Measurements from ENCODE around the gene ZCCHC9. TPM values are rescaled to one million over a fixed set of nuclear protein-coding genes. Genes with fewer than 3 reads are reported as not detected.

ZCCHC9 gene
- polyA plus RNA-seq, 1 donor (not counting 4 experiments of a cell fraction or from before 2014, with no cell fraction given): 24.1 TPM

DNA sequence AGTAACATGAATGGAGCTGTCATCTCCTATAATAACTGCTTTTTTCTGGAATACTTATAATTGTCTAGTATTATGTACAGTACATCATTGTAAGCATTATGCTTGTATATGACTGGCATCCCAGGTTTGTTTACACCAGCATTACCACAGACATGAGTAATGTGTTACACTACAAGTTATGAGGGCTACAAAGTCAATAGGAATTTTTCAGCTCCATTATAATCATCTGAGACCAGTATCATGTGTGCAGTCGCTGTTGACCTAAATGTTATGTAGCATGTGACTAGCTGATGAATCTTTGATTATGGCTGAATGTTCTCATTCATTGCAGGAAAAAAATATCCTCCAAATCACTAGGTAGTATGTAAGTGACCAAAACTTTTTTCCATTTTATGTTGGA is 2.2 kb downstream of the ZCCHC9 start:
- Histone ChIP-seq H3K9ac (ENCODE audit: control insufficient read depth, extremely low read depth, insufficient read depth, low read length) (no peak overlapping the region), H3K9me1 (ENCODE audit: control insufficient read depth, extremely low read depth, insufficient read depth, low read length) (no peaks in the 10 kb centered on the region), H3K9me3 (ENCODE audit: control insufficient read depth, low read depth, low read length) (no peaks in the 10 kb centered on the region), H3K27me3 (ENCODE audit: control insufficient read depth, extremely low read depth, insufficient read depth, low read length) (no peaks in the 10 kb centered on the region), H3K4me2 (ENCODE audit: control insufficient read depth, extremely low read depth, insufficient read depth, low read depth, low read length) (peak overlapping the region; percentile 19), H3K27ac (ENCODE audit: control insufficient read depth, insufficient read depth, low read length) (peak overlapping the region; percentile 49), H4K20me1 (ENCODE audit: control insufficient read depth, extremely low read depth, insufficient read depth, low read length) (no peaks in the 10 kb centered on the region), H3K79me2 (ENCODE audit: control insufficient read depth, insufficient read depth, low read length) (peaks cover 41% of the 10 kb centered on the region), H2AFZ (ENCODE audit: control insufficient read depth, low read length) (no peak overlapping the region), H3K36me3 (ENCODE audit: control insufficient read depth in 2 of 2, extremely low read depth in 1 of 2, insufficient read depth in 2 of 2, low read length in 2 of 2) (peaks cover 2 to 7% of the 10 kb centered on the region in 2 experiments), H3K4me3 (ENCODE audit: control insufficient read depth in 2 of 3, extremely low read depth in 1 of 3, insufficient read depth in 2 of 3, low read depth in 1 of 3, low read length in 3 of 3) (no peak overlapping the region), H3K4me1 (ENCODE audit: control insufficient read depth, extremely low read depth, insufficient read depth, low read length) (peaks cover 25% of the 10 kb centered on the region)
- TF ChIP-seq EZH2 (IDR thresholded peaks at IDR 0.05; ENCODE audit: low read length): no peak
- TF ChIP-seq, protein P1, sequence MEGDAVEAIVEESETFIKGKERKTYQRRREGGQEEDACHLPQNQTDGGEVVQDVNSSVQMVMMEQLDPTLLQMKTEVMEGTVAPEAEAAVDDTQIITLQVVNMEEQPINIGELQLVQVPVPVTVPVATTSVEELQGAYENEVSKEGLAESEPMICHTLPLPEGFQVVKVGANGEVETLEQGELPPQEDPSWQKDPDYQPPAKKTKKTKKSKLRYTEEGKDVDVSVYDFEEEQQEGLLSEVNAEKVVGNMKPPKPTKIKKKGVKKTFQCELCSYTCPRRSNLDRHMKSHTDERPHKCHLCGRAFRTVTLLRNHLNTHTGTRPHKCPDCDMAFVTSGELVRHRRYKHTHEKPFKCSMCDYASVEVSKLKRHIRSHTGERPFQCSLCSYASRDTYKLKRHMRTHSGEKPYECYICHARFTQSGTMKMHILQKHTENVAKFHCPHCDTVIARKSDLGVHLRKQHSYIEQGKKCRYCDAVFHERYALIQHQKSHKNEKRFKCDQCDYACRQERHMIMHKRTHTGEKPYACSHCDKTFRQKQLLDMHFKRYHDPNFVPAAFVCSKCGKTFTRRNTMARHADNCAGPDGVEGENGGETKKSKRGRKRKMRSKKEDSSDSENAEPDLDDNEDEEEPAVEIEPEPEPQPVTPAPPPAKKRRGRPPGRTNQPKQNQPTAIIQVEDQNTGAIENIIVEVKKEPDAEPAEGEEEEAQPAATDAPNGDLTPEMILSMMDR (optimal IDR thresholded peaks at IDR 0.05 in 1 of 3, IDR thresholded peaks at IDR 0.05 in 1 of 3, conservative IDR thresholded peaks at IDR 0.05 in 1 of 3; ENCODE audit: extremely low read depth in 1 of 3, insufficient read depth in 2 of 3, low read length in 3 of 3): no peak
- dilution Hi-C loops (cut with MboI; ENCODE audit: extremely low pct_ligation_motif_present, low sequenced_read_pairs): no loop called here
- DNase-seq (ENCODE audit: low read depth, low spot score) (peak; percentile 52), FAIRE-seq (no peak)

DNA sequence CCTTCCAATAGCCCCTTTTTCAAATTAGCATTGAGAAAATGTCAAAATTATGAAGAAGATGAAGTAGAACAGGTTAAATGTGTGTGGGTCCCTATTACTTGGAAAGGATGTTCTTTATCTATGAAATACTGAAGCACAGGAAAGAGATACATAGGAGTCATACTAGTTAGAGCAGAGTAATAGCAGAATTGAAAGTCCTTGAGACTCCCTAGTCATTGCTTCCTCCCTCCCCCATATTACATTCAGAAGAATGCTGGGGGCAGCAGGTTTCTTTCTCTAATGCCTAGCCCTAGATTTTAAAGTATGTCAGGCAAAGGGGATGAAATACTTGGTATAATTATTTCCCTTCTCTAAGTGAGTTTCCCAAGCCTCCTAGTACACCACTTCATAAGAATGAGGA is 4.4 kb downstream of the ZCCHC9 start:
- Histone ChIP-seq H3K4me1 (ENCODE audit: control insufficient read depth, extremely low read depth, insufficient read depth, low read length) (peaks cover 10% of the 10 kb centered on the region), H3K79me2 (ENCODE audit: control insufficient read depth, insufficient read depth, low read length) (peaks cover 34% of the 10 kb centered on the region), H3K9me3 (ENCODE audit: control insufficient read depth, low read depth, low read length) (no peaks in the 10 kb centered on the region), H3K27me3 (ENCODE audit: control insufficient read depth, extremely low read depth, insufficient read depth, low read length) (no peaks in the 10 kb centered on the region), H3K9ac (ENCODE audit: control insufficient read depth, extremely low read depth, insufficient read depth, low read length) (no peak overlapping the region), H3K4me3 (ENCODE audit: control insufficient read depth in 2 of 3, extremely low read depth in 1 of 3, insufficient read depth in 2 of 3, low read depth in 1 of 3, low read length in 3 of 3) (no peak overlapping the region), H2AFZ (ENCODE audit: control insufficient read depth, low read length) (no peak overlapping the region), H3K36me3 (ENCODE audit: control insufficient read depth in 2 of 2, extremely low read depth in 1 of 2, insufficient read depth in 2 of 2, low read length in 2 of 2) (peaks cover 2 to 7% of the 10 kb centered on the region in 2 experiments), H3K4me2 (ENCODE audit: control insufficient read depth, extremely low read depth, insufficient read depth, low read depth, low read length) (no peak overlapping the region), H4K20me1 (ENCODE audit: control insufficient read depth, extremely low read depth, insufficient read depth, low read length) (no peaks in the 10 kb centered on the region), H3K9me1 (ENCODE audit: control insufficient read depth, extremely low read depth, insufficient read depth, low read length) (no peaks in the 10 kb centered on the region), H3K27ac (ENCODE audit: control insufficient read depth, insufficient read depth, low read length) (no peak overlapping the region)
- FAIRE-seq (no peak), DNase-seq (ENCODE audit: low read depth, low spot score) (no peak)
- dilution Hi-C loops (cut with MboI; ENCODE audit: extremely low pct_ligation_motif_present, low sequenced_read_pairs): no loop called here
- TF ChIP-seq, protein P1 (optimal IDR thresholded peaks at IDR 0.05 in 1 of 3, IDR thresholded peaks at IDR 0.05 in 1 of 3, conservative IDR thresholded peaks at IDR 0.05 in 1 of 3; ENCODE audit: extremely low read depth in 1 of 3, insufficient read depth in 2 of 3, low read length in 3 of 3): no peak
- TF ChIP-seq EZH2 (IDR thresholded peaks at IDR 0.05; ENCODE audit: low read length): no peak
